Stimulated activated naive CD8-positive, alpha-beta T cell treated with anti-CD3 and anti-CD28 coated beads, Interleukin-15, amount 100 ng/mL, for 72 hours (primary cell): ENCODE measurements around the gene COQ5.
A peak's percentile ranks its signal among the peaks of the same experiment; 100 is the strongest.
"Not testable (repeated sequence)": the region's sequence is repeated elsewhere in the genome, so short reads cannot be mapped to it uniquely, and the experiment has no call there.

Experiments
- ATAC-seq: fragments of 150-1000 bp; cut with Tn5 transposase; 2 replicates; pipeline ENCODE4 v1.10.0; 2021; ENCODE audit warnings: mild to moderate bottlenecking, moderate library complexity
- DNase-seq, 2 donors: peaks; one replicate each; pipeline ENCODE4 v3.0.0; 2021 to 2022
- H3K27ac Mint-ChIP-seq, 2 donors: one replicate each; pipeline ENCODE4 v1.8.0; 2022; ENCODE audit warnings: mild to moderate bottlenecking in 2 of 2, mixed read lengths in 2 of 2, moderate library complexity in 2 of 2
- H3K27me3 Mint-ChIP-seq: one replicate; pipeline ENCODE4 v1.8.0; 2022; ENCODE audit warnings: mixed read lengths
- H3K4me1 Mint-ChIP-seq: one replicate; pipeline ENCODE4 v1.8.0; 2022; ENCODE audit warnings: mild to moderate bottlenecking, mixed read lengths
- H3K4me3 Mint-ChIP-seq, 2 donors: one replicate each; pipeline ENCODE4 v1.8.0; 2022; ENCODE audit warnings: mild to moderate bottlenecking in 2 of 2, mixed read lengths in 2 of 2, moderate library complexity in 1 of 2
- H3K9me3 Mint-ChIP-seq, 2 donors: one replicate each; pipeline ENCODE4 v1.8.0; 2022; ENCODE audit warnings: mixed read lengths in 2 of 2

COQ5 gene

DNA sequence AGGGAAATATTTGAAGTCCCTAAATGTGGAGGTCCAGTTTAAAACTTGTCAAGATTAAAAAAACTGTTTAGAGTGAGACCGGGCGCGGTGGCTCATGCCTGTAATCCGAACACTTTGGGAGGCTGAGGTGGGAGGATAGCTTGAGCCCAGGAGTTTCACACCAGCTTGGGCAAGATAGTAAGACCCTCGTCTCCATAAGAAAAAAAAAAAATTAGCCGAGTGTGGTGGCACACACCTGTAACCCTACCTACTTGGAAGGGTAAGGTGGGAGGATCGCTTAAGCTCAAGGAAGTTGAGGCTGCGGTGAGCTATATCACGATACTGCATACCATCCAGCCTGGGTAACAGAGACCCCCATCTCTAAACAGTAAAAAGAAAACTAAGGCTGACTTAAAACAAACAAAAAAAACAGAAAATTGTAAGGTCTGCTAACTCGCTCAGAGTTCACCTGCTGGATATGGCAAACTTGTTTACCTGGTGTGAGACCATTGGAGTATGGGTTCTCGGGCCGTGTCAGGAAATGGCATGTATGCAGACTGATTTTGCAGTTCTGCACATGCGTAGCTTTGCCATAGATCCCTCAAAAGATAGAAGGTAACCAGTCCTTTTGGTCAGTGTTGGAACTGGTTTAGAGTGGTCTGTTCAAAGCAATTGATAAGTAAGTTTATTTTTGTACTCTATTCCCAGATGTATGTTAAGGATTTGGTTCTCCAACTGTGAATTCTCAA is 7.3 kb upstream of the COQ5 start:
- H3K27ac Mint-ChIP-seq = peak overlapping the region; percentile 42 to 77
- peak; percentile 35 for ATAC-seq
- peak in 1 of 2 donors; percentile 20 for DNase-seq

DNA sequence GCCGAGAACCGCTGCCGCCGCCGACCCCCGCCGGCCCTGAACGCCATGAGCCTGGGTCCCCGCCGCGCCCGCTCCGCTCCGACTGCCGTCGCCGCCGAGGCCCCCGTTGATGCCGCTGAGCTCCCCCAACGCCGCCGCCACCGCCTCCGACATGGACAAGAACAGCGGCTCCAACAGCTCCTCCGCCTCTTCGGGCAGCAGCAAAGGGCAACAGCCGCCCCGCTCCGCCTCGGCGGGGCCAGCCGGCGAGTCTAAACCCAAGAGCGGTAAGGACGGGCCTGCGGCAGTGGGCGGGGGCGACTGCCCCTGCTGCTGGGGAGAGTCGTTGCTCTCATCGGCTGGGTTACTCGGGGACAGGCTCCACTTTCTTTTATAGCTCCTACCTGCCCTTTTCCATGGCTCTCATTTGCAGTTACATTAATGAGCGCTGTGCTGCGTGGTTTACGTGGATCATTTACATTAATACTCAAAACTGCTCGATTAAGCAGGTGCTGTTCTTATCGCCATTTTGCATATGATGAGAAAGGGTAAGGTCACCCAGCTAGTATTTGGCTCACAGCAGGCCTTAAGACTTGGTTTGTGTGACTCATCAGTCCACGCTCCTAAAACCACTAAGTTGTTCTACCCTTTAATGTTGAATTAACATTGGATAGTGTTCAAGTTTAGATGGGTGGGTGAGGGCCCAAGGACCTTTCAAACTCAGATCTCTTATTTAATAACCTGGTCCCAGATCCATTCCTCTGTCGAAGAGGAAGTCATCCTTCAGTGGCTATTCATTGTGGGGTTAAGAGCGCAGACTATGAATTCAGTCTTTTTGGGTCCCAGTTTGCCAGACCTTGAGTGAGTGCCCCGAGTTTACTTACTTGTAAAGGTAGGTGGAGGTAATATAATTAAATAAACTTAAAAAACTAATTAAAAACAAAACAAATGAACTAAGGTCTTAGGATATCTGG is 6.0 kb upstream of the COQ5 start:
- DNase-seq (peak; percentile 60 to 69), ATAC-seq (peak; percentile 80)
- H3K4me1 Mint-ChIP-seq = peaks cover 56% of the 10 kb centered on the region
- peak overlapping the region; percentile 98 to 100 for H3K27ac Mint-ChIP-seq
- H3K9me3 Mint-ChIP-seq = no peaks in the 10 kb centered on the region
- peak overlapping the region; percentile 95 to 99 for H3K4me3 Mint-ChIP-seq
- no peaks in the 10 kb centered on the region for H3K27me3 Mint-ChIP-seq

More for the DNA sequence above, 7.3 kb upstream of the COQ5 start:
- Mint-ChIP-seq H3K4me3 (peak overlapping the region; percentile 95 to 99), H3K4me1 (peaks cover 59% of the 10 kb centered on the region), H3K9me3 (no peaks in the 10 kb centered on the region), H3K27me3 (no peaks in the 10 kb centered on the region)

DNA sequence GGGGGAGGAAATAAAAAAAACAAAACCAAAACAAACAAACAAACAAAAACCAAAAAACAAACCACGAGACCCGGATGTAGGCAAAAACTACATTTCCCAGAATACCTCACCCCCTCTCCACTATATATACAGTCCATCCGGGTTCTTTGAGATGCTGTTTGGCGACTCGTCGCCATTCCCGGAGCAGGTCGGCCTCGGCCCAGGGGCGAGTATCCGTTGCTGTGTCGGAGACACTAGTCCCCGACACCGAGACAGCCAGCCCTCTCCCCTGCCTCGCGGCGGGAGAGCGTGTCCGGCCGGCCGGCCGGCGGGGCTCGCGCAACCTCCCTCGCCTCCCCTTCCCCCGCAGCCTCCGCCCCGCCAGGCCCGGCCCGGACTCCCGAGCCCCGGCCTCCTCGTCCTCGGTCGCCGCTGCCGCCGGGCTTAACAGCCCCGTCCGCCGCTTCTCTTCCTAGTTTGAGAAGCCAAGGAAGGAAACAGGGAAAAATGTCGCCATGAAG is 5.3 kb upstream of the COQ5 start, which contains the start of gene RNF10:
TSS of gene RNF10 (plus strand) at position 154 of the 500 bp plus-strand sequence. CDS start 456 bp downstream, outside the sequence.
- H3K27me3 Mint-ChIP-seq = no peaks in the 10 kb centered on the region
- peak; percentile 83 for ATAC-seq
- peaks cover 57% of the 10 kb centered on the region for H3K4me1 Mint-ChIP-seq

DNA sequence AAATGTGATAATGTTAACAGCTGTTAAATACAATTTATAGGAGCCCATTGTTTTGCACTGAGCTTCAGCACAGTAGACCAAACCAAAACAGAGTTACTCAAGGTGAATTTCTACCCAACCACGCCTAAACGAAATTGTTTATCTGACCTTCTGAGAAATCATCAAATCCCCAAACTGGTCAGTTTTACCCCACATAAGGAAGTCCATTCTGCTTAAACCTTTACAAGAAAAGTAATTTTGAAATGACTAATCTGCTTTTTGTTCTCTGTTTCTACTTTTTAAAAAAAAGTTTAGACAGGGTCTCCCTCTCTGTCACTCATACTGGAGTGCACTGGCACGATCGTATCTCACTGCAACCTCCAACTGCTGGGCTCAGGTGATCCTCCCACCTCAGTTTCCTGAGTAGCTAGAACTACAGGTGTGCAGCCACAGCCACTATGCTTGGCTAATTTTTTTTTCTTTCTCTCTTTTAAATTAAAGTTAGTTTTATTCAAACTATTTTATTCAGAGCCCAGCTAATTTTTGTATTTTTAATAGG is 3.8 kb upstream of the COQ5 start:
- H3K9me3 Mint-ChIP-seq = no peaks in the 10 kb centered on the region
- DNase-seq = no peak
- H3K27me3 Mint-ChIP-seq = no peaks in the 10 kb centered on the region
- peaks cover 47% of the 10 kb centered on the region for H3K4me1 Mint-ChIP-seq
- no peak overlapping the region for H3K27ac Mint-ChIP-seq
- no peak overlapping the region for H3K4me3 Mint-ChIP-seq
- ATAC-seq = no peak

More for the DNA sequence above, 5.3 kb upstream of the COQ5 start, which contains the start of gene RNF10:
- H3K4me3 Mint-ChIP-seq = peak within 1 kb of the TSS; percentile 95 to 99
- peak within 1 kb of the TSS; percentile 98 to 100 for H3K27ac Mint-ChIP-seq
- H3K9me3 Mint-ChIP-seq = no peaks in the 10 kb centered on the region
- peak; percentile 75 to 77 for DNase-seq

DNA sequence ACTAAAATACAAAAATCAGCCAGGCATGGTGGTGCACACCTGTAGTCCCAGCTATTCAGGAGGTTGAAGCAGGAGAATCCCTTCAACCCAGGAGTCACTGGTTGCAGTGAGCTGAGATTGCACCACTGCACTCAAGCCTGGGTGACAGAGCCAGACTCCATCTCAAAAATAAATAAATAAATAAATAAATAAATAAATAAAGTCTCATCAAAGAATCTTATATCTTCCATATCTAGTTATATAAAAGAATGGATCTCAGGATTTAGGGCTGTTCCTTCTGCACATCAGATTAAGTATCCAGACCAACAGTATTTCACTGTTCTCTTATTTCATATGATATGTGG is 1.4 kb upstream of the COQ5 start:
- H3K4me1 Mint-ChIP-seq = peaks cover 29% of the 10 kb centered on the region
- not testable (repeated sequence) for DNase-seq, H3K27ac Mint-ChIP-seq, H3K27me3 Mint-ChIP-seq, ATAC-seq, H3K9me3 Mint-ChIP-seq
- peak overlapping the region; percentile 99 to 100 for H3K4me3 Mint-ChIP-seq

DNA sequence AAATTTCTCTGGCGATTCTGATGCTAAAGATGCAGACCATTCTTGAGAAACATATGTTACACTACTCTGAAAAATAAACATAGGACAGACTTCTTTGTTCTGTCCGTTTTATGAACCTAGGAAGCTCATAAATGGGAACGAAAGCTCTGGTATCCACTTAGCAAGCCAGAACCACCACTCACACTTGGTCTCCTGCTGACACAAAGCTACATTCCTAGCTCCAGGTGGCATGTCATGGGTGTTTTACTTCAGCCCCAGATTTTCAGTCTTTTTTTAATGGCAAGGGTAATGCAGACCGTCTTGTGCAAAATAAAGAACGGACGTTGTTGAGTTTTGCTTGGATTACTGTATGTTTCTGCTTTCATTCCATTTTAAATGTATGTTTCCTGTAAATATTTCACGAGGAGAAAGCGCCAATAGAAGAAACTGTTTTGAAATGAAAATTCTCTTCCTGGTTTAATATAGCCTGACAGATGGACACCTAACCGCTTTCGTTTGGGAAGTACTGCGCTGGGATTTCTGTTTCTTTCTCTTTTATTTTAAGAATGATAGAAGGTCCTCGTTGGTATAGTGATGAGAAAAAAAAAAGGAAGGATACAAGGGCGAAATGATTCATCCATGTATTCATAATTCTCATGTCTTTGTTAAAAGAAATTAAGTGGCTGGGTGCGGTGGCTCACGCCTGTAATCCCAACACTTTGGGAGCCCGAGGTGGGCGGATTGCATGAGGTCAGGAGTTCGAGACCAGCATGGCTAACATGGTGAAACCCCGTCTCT is 871 bp upstream of the COQ5 start:
- H3K4me1 Mint-ChIP-seq = peaks cover 29% of the 10 kb centered on the region
- H3K27me3 Mint-ChIP-seq = no peaks in the 10 kb centered on the region
- ATAC-seq (no peak), DNase-seq (no peak)
- no peaks in the 10 kb centered on the region for H3K9me3 Mint-ChIP-seq
- H3K4me3 Mint-ChIP-seq = peak overlapping the region; percentile 99 to 100
- H3K27ac Mint-ChIP-seq = peak overlapping the region; percentile 100

DNA sequence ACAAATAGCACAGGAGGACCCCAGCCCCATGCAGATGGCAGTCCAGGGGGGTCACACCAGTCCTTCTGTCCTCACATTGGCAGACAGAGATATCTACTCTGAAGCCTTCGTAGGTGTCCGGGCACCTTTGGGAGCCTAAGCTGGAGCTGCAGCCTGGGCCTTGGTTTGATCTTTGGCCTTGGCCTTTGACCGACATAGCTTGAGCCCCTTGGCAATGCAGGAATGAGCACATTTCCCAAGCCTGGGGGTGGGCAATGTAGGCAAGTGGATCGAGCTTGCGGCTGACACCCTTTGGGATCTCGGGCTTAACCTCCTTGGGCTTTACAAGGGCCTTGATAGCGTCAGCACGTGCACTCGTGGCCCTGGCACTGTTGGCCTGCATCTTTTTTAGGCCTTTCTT is 6.4 kb downstream of the COQ5 start:
- Mint-ChIP-seq H3K4me1 (peaks cover 5% of the 10 kb centered on the region), H3K9me3 (no peaks in the 10 kb centered on the region), H3K4me3 (no peak overlapping the region), H3K27ac (no peak overlapping the region), H3K27me3 (no peaks in the 10 kb centered on the region)
- no peak for ATAC-seq
- no peak for DNase-seq

DNA sequence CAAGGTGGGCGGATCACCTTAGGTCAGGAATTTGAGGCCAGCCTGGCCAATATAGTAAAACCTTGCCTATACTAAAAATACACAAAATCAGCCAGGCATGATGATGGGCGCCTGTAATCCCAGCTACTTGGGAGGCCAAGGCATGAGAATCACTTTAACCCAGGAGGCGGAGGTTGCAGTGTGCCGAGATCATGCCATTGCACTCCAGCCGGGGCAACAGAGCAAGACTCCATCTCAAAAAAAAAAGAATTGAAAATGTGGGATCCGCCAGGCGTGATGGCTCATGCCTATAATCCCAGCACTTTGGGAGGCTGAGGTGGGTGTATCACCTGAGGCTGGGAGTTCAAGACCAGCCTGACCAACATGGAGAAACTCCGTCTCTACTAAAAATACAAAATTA is 9.6 kb downstream of the COQ5 start:
- not testable (repeated sequence) for H3K27ac Mint-ChIP-seq, ATAC-seq, H3K9me3 Mint-ChIP-seq, H3K27me3 Mint-ChIP-seq, H3K4me3 Mint-ChIP-seq, H3K4me1 Mint-ChIP-seq, DNase-seq

DNA sequence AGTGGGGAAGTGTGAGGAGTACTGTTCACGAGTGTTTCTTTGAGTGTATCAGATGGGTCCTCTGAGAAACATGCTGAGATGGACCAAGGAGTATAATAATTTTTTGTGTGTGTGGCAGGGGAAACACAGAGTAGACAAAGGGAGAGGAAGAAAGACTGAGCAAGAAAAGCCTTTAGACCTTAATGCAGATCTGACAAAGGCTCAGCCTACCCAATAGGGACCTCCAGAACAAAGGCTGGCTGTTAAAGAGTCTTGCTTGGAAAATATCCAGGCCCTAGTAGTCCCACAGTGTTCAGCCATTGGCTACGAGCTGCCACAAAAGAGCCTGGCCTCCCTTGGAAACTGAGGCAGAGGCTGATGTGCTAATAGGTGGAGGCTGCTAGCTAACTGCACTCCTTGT is 13.5 kb downstream of the COQ5 start:
- Mint-ChIP-seq H3K9me3 (no peaks in the 10 kb centered on the region), H3K27me3 (no peaks in the 10 kb centered on the region), H3K4me3 (no peak overlapping the region), H3K27ac (no peak overlapping the region), H3K4me1 (no peaks in the 10 kb centered on the region)
- DNase-seq = no peak
- ATAC-seq = no peak

DNA sequence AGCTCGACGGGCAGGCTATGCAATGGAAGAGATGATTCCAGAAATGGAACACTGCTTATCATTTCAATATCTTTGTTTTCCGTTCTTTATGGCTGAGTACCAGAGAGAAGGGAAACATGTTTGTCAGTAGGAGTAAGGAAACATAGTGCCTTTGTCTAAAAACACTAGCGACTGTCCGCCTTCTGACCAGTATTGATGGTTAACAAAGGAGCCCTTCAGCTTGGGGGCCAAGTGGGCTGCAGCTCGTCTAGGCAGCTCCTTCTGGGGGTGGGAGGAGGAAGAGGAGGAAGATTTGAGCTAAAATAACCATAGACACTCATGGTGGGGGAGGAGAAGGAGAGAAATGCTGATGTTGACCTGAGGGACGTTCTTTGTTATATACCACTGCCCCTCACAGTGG is 15.0 kb downstream of the COQ5 start:
- Mint-ChIP-seq H3K27ac (no peak overlapping the region), H3K4me1 (no peaks in the 10 kb centered on the region), H3K27me3 (no peaks in the 10 kb centered on the region), H3K9me3 (no peaks in the 10 kb centered on the region), H3K4me3 (no peak overlapping the region)
- no peak for ATAC-seq
- no peak for DNase-seq

DNA sequence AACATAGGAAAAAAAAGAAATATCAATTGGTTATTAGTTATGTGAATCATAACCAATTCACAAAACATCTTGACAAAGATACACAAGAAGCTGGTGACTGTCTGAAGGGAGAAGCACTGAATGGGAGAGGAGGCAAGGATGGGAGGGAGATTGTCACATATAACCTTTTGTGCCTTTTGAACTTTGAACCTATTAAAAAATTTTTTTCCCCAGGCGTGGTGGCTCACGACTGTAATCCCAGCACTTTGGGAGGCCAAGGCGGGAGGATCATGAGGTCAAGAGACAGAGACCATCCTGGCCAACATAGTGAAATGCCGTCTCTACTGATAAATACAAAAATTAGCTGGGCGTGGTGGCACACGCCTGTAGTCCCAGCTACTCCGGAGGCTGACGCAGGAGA is 20.4 kb downstream of the COQ5 start:
- Mint-ChIP-seq H3K4me1 (no peaks in the 10 kb centered on the region), H3K27ac (no peak overlapping the region), H3K9me3 (no peaks in the 10 kb centered on the region), H3K4me3 (no peak overlapping the region), H3K27me3 (no peaks in the 10 kb centered on the region)
- ATAC-seq = no peak
- no peak for DNase-seq

DNA sequence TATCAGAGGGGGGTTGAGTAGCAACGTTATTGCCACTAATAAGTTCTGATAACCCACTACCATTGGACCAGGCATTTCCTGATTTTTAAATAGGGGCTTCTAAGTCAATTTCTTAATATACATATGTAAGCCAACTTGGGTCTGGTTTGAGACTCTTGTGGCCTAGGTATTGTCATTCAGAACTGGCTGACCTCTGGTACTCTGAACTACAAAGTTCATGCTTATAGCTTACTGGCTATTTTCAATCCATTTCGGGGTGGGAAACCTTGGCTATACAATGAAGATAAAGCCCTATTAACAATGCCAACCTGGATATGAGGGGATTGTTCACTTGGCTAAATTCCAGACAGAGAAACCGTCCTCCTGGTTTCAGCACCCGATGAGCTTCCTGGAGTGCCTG is 24.4 kb downstream of the COQ5 start:
- H3K27me3 Mint-ChIP-seq = no peaks in the 10 kb centered on the region
- DNase-seq (no peak), ATAC-seq (no peak)
- H3K4me3 Mint-ChIP-seq = no peak overlapping the region
- no peaks in the 10 kb centered on the region for H3K4me1 Mint-ChIP-seq
- no peaks in the 10 kb centered on the region for H3K9me3 Mint-ChIP-seq
- H3K27ac Mint-ChIP-seq = no peak overlapping the region

DNA sequence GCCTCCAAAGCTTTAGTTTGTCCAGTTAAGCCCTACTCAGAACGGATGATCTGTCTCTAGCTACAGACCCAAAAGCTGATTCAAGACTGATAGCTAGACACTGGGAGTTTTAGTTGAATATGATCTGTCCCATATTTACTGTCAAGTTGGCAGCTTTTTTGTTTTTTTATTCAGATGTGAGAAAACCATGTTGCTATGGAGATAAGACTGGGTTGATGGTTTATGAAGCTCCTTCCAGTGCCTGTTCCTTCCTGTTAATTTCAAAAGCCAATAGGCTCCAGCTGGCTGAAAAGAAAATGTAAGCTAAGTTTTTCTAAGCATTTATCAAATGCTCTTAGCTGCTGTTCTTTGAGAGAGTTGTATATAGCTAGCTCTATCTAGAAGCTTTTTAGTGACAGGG is 28.4 kb downstream of the COQ5 start:
- Mint-ChIP-seq H3K27ac (peak overlapping the region; percentile 7 to 44), H3K4me3 (no peak overlapping the region), H3K27me3 (no peaks in the 10 kb centered on the region), H3K9me3 (no peaks in the 10 kb centered on the region), H3K4me1 (peaks cover 21% of the 10 kb centered on the region)
- DNase-seq (no peak), ATAC-seq (no peak)

DNA sequence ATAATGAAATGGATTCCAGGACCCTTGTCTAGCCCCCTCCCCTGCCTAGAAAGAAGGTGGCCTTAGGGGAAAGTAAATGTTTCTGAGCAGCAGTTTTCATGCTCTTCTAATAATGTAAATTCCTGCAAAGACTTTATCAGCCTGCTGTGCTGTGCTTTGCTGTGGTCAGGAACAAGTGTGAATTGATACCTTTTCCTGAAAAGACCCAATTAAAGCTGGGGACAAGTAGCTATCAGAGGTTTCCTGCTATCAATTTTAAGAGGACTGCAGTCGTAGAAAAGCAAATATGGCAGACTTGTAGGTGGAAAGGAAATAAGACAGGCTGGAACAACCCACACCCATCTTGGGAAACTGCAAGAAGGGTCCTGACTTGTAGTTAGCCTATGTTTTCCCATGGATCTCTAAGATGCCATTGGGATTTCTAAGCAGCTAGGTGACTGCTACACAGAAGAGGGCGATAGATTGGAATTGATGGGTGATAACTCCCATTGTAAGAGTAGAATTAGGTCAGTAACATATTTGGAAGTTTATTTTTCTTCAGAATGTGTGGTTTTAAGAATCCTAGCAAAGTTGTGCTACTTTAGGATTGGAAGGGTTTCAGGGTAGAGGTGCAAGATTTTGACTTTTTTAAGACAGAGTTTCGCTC is 30.0 kb downstream of the COQ5 start:
- DNase-seq = no peak
- Mint-ChIP-seq H3K27me3 (no peaks in the 10 kb centered on the region), H3K4me3 (no peak overlapping the region), H3K9me3 (no peaks in the 10 kb centered on the region), H3K27ac (no peak overlapping the region), H3K4me1 (peaks cover 31% of the 10 kb centered on the region)
- ATAC-seq = no peak
